Upper lobe of left lung (tissue), 4 donors: Measurements from ENCODE around the gene GALNT6.

Experiments used
- EP300 ChIP-seq, 4 donors: sonication (generic); formaldehyde crosslinking; IDR thresholded peaks; one replicate each; pipeline ENCODE4 v1.5.1; 2017; ENCODE audit warnings: antibody characterized with exemption in 4 of 4, control low read depth in 2 of 4
- POLR2A ChIP-seq, 4 donors: fragments of 450-650 bp; IDR thresholded peaks; one replicate each; pipeline ENCODE4 v1.5.1; 2016 to 2017; ENCODE audit warnings: antibody characterized with exemption in 4 of 4, mild to moderate bottlenecking in 2 of 4
- POLR2AphosphoS5 ChIP-seq, 2 donors: sonication (generic); formaldehyde crosslinking; IDR thresholded peaks; one replicate each; pipeline ENCODE4 v1.5.1; 2017; ENCODE audit warnings: antibody characterized with exemption in 2 of 2

GRCh38 chr12:51321882-51322281, 69.3 kb downstream of the GALNT6 start:
- TF ChIP-seq POLR2A (IDR thresholded peaks at IDR 0.05), result no peak
- TF ChIP-seq POLR2AphosphoS5 (IDR thresholded peaks at IDR 0.05), result no peak
- TF ChIP-seq EP300 (IDR thresholded peaks at IDR 0.05), result no peak
